Tibial nerve (tissue), 4 donors: ENCODE data around the gene NOS1AP. TPM values are rescaled to one million over a fixed set of nuclear protein-coding genes. Genes with fewer than 3 reads are reported as not detected.
"Not testable (repeated sequence)": the region's sequence is repeated elsewhere in the genome, so short reads cannot be mapped to it uniquely, and the experiment has no call there.

ENCODE experiments used
- DNase-seq, 2 donors: peaks; one replicate each; pipeline ENCODE4 v3.0.0-alpha.2; 2019; ENCODE audit warnings: low spot score in 2 of 2
- H3K27ac ChIP-seq, 4 donors: fragments of 200-600 bp; sonication (generic) in 3 of 4; one replicate each; pipeline ENCODE4 v1.5.1; 2017 to 2019; ENCODE audit warnings: mild to moderate bottlenecking in 1 of 4
- H3K27me3 ChIP-seq, 2 donors: fragments of 200-600 bp; sonication (generic) in 1 of 2; one replicate each; pipeline versions ENCODE4 v1.5.1 to v1.6.0; 2017 to 2019
- H3K36me3 ChIP-seq, 3 donors: fragments of 200-600 bp; sonication (generic); one replicate each; pipeline ENCODE4 v1.5.1; 2018 to 2019
- H3K4me1 ChIP-seq, 4 donors: fragments of 200-600 bp; sonication (generic) in 3 of 4; one replicate each; pipeline ENCODE4 v1.5.1; 2017 to 2019
- H3K4me3 ChIP-seq, 4 donors: fragments of 200-600 bp; sonication (generic) in 3 of 4; one replicate each; pipeline ENCODE4 v1.5.1; 2017 to 2019; ENCODE audit warnings: mild to moderate bottlenecking in 1 of 4, moderate library complexity in 1 of 4
- H3K9me3 ChIP-seq, 4 donors: fragments of 200-600 bp; sonication (generic) in 3 of 4; one replicate each; pipeline ENCODE4 v1.5.1; 2017 to 2019
- EP300 ChIP-seq, 2 donors: sonication (generic); formaldehyde crosslinking; IDR thresholded peaks; one replicate each; pipeline ENCODE4 v1.6.1; 2017; ENCODE audit warnings: antibody characterized with exemption in 2 of 2, mild to moderate bottlenecking in 1 of 2
- POLR2A ChIP-seq, 2 donors: fragments of 450-650 bp; IDR thresholded peaks; one replicate each; pipeline ENCODE4 v1.6.1; 2017; ENCODE audit warnings: antibody characterized with exemption in 2 of 2, mild to moderate bottlenecking in 2 of 2, moderate library complexity in 2 of 2
- WGBS, 2 donors: methylation state at CpG; one replicate each; pipeline ENCODE4 v1.1.5; 2018; 5-methylcytosine and 5-hydroxymethylcytosine counted together
- total RNA-seq, 4 donors: library from RNA; depleted of rRNA; stranded (reverse); fragments of >200 nt; gene quantifications; one replicate each; pipeline ENCODE4 v1.1.0, GENCODE V29; 2016
- TF ChIP-seq, protein P1 (sequence below), 5 experiments: fragments of 200-600 bp in 3 of 5; fragments of 450-650 bp in 2 of 5; sonication (generic) in 3 of 5; IDR thresholded peaks; one replicate each; pipeline ENCODE4 v1.5.1; 2016 to 2019; ENCODE audit warnings: antibody characterized with exemption in 5 of 5, mild to moderate bottlenecking in 3 of 5, moderate library complexity in 2 of 5

NOS1AP gene
- total RNA-seq, 4 donors from 2014 or later = 2.7 to 11.2 (median 5.3) TPM

DNA sequence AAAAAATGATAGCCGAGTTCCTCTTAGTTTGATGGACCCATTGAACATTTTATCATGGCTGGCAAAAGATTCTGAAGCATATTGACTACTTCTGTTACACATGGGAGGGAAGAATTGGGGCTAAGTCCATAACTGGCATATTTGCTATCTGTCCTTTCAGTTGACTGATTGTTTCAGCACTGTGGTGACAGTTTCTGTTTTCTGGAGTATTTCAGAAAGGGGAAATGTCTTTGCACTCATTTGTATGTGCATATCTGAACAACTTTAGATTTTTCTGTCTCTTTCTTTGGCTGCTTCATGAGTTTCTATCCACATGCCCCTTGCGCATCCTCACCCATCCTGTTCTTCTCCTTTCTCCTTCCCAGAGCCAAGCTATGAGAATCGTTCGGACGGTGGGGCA, 274.0 kb downstream of the NOS1AP start:
- 89 to 93% methylated on average over 5 of the region's 5 CpGs for WGBS, 2 donors
- Histone ChIP-seq H3K9me3 (no peaks in the 10 kb centered on the region), H3K4me3 (no peak overlapping the region), H3K27ac (no peak overlapping the region), H3K27me3 (no peaks in the 10 kb centered on the region), H3K4me1 (no peaks in the 10 kb centered on the region), H3K36me3 (peaks cover 0 to 20% (median 0%) of the 10 kb centered on the region in 3 donors)
- TF ChIP-seq EP300 (IDR thresholded peaks at IDR 0.05) (no peak), POLR2A (IDR thresholded peaks at IDR 0.05) (no peak)
- TF ChIP-seq, protein P1, sequence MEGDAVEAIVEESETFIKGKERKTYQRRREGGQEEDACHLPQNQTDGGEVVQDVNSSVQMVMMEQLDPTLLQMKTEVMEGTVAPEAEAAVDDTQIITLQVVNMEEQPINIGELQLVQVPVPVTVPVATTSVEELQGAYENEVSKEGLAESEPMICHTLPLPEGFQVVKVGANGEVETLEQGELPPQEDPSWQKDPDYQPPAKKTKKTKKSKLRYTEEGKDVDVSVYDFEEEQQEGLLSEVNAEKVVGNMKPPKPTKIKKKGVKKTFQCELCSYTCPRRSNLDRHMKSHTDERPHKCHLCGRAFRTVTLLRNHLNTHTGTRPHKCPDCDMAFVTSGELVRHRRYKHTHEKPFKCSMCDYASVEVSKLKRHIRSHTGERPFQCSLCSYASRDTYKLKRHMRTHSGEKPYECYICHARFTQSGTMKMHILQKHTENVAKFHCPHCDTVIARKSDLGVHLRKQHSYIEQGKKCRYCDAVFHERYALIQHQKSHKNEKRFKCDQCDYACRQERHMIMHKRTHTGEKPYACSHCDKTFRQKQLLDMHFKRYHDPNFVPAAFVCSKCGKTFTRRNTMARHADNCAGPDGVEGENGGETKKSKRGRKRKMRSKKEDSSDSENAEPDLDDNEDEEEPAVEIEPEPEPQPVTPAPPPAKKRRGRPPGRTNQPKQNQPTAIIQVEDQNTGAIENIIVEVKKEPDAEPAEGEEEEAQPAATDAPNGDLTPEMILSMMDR (IDR thresholded peaks at IDR 0.05) = no peak
- no peak for DNase-seq

DNA sequence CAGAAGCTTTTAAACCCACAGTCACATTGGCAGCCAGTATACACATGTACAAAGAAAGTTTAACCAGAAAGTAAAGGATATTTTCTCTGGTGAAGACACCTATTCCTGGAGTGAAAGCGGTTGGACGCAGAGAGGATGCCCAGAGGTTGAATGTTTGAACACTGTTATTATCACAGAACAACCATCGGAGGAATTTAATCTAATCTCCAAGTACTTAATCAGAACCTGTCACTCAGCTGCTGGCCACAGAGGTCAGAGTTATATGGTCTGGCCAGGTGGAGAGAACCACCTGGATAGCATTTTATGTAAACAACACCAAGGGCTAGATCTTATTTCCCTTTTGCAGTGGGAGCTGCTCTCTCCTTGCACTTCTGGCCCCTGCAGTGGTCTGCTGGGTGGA, 277.8 kb downstream of the NOS1AP start:
- H3K27ac ChIP-seq = no peak overlapping the region
- H3K4me3 ChIP-seq = no peak overlapping the region
- 65 to 67% methylated on average over 3 of the region's 3 CpGs for WGBS, 2 donors
- DNase-seq = no peak
- H3K36me3 ChIP-seq = peaks cover 0 to 20% (median 0%) of the 10 kb centered on the region in 3 donors
- no peaks in the 10 kb centered on the region for H3K27me3 ChIP-seq
- H3K9me3 ChIP-seq = no peaks in the 10 kb centered on the region
- peaks cover 0 to 13% (median 3%) of the 10 kb centered on the region in 4 donors for H3K4me1 ChIP-seq
- no peak for TF ChIP-seq POLR2A (IDR thresholded peaks at IDR 0.05)
- TF ChIP-seq EP300 (IDR thresholded peaks at IDR 0.05) = no peak
- TF ChIP-seq, protein P1 (IDR thresholded peaks at IDR 0.05) = no peak

DNA sequence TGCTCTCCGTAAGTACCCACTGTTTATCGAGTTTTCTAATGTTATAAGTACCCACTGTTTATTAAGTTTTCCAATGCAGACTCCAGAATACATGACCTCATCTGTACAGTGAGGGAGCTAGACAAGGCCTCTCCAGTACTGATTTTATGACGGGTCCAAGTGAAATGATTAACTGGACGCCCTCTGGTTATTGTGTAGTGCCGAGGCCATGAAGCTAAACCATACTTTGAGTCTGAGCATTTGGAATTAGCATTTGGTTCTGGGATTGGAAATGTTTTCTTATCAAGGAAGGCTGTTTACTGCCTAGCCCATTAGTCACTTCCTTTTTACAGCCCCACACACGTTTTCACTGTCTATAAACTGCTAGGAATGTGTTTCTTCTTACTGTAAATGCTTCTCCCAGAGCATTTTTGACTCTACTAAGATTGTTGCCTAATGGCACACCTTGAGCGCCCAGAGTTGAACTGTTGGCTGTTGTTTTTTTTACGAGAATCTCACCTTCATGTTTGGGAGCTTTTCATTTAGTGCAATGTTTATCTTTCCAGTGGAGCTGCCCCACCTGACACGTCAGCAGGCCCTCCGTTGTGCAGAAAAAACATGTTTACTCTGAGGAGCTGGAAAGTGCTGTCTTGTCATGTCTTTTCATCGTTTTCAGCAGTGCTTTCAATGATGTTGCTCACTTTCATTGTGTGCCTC, 280.3 kb downstream of the NOS1AP start:
- no peaks in the 10 kb centered on the region for H3K27me3 ChIP-seq
- 40% methylated on average over 11 of the region's 11 CpGs for WGBS, 2 donors
- peak overlapping the region in 2 of 4 donors; percentile 10 to 26 for H3K27ac ChIP-seq
- H3K4me1 ChIP-seq = peaks cover 0 to 13% (median 3%) of the 10 kb centered on the region in 4 donors
- H3K36me3 ChIP-seq = peaks cover 0 to 9% (median 0%) of the 10 kb centered on the region in 3 donors
- TF ChIP-seq POLR2A (IDR thresholded peaks at IDR 0.05) (no peak), EP300 (IDR thresholded peaks at IDR 0.05) (no peak)
- TF ChIP-seq, protein P1 (IDR thresholded peaks at IDR 0.05) = no peak
- no peaks in the 10 kb centered on the region for H3K9me3 ChIP-seq
- H3K4me3 ChIP-seq = no peak overlapping the region
- no peak for DNase-seq

DNA sequence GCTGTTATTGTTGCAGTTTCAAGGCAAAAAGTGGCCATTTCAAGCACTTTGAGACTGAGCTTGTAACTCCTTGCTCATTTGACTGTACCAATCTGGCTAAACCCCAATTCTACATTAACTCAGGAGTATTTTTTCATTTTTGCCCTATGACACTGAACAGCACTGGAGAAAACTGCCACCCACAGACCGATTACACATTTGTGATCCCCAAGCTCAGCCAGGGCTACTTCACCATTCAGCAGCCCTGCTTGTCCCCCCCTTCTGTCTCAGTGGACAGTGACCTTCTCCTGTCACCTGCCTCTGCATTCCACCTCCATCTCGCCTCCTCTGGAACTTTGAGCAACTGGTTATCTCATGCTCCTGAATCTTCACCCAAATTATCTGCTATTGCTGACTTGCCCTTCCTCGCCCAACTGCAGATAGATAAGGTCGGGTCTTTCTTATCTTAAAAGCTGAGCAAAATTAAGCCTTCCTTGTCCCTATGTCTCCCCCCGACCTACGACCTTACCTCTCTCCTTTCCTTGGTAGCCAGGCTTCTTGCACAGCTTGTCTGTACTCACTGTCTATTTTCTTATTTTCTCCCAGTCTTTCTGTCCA, 281.9 kb downstream of the NOS1AP start:
- WGBS, 2 donors = 89 to 94% methylated on average over 6 of the region's 6 CpGs
- Histone ChIP-seq H3K4me1 (peaks cover 0 to 13% (median 3%) of the 10 kb centered on the region in 4 donors), H3K9me3 (no peaks in the 10 kb centered on the region), H3K27ac (no peak overlapping the region), H3K27me3 (no peaks in the 10 kb centered on the region), H3K4me3 (no peak overlapping the region), H3K36me3 (peaks cover 0 to 12% (median 0%) of the 10 kb centered on the region in 3 donors)
- DNase-seq = no peak
- TF ChIP-seq, protein P1 (IDR thresholded peaks at IDR 0.05) = no peak
- no peak for TF ChIP-seq POLR2A (IDR thresholded peaks at IDR 0.05)
- no peak for TF ChIP-seq EP300 (IDR thresholded peaks at IDR 0.05)

DNA sequence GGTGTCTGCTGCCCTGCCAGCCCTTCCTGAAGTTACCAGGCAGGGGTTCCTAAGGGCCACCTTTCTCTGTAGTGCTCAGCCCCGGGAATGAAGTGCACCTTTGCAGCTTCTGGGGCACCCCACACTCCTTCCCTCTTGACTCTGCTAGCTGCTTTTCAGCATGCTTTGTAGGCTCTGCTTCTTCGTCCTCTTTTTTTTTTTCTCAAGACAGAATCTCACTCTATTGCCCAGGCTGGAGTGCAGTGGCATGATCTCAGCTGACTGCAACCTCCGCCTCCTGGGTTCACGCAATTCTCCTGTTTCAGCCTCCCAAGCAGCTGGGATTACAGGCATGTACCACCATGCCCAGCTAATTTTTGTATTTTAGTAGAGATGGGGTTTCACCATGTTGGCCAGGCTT, 282.4 kb downstream of the NOS1AP start:
- Histone ChIP-seq H3K36me3 (peaks cover 0 to 18% (median 0%) of the 10 kb centered on the region in 3 donors), H3K4me1 (peaks cover 0 to 13% (median 3%) of the 10 kb centered on the region in 4 donors)
- H3K27me3 ChIP-seq, H3K27ac ChIP-seq, H3K9me3 ChIP-seq, DNase-seq, H3K4me3 ChIP-seq: not testable (repeated sequence)
- WGBS, 2 donors = 69 to 86% methylated on average over 3 to 4 of the region's 4 CpGs
